ENCODE data around the gene HMGA1. TPM values are rescaled to one million over a fixed set of nuclear protein-coding genes. Genes with fewer than 3 reads are reported as not detected.

The HMGA1 gene
- total RNA-seq, 4 donors from 2014 or later: 118 to 309 (median 193) TPM

GRCh38 chr6:34223956-34224940 lies 12.4 kb upstream of the HMGA1 start:
- Histone ChIP-seq H3K27me3 (no peaks in the 10 kb centered on the region), H3K9me3 (no peaks in the 10 kb centered on the region), H3K4me1 (peaks cover 25 to 60% (median 39%) of the 10 kb centered on the region in 3 donors), H3K4me3 (peak overlapping the region; percentile 45 to 91 (median 62)), H3K27ac (peak overlapping the region; percentile 93 to 99 (median 97)), H3K36me3 (no peaks in the 10 kb centered on the region)
- intact Hi-C loops (cut with DNase I): no loop called here
- WGBS, 2 donors: 11 to 13% methylated on average over 6 of the region's 55 CpGs
- TF ChIP-seq POLR2A (IDR thresholded peaks at IDR 0.05): peak in 3 of 4 donors; percentile 51 to 77 (median 61)
- TF ChIP-seq CTCF (IDR thresholded peaks at IDR 0.05): no peak
- DNase-seq: peak; percentile 74

- Histone ChIP-seq H3K27me3 (no peaks in the 10 kb centered on the region), H3K27ac (peak overlapping the region in 3 of 4 donors; percentile 77 to 99 (median 95)), H3K4me3 (no peak overlapping the region), H3K9me3 (no peaks in the 10 kb centered on the region), H3K36me3 (no peaks in the 10 kb centered on the region), H3K4me1 (peaks cover 25 to 74% (median 46%) of the 10 kb centered on the region in 3 donors)
- DNase-seq: no peak
- no peak for TF ChIP-seq POLR2A (IDR thresholded peaks at IDR 0.05)
- no peak for TF ChIP-seq CTCF (IDR thresholded peaks at IDR 0.05)
- 94 to 95% methylated on average over 5 of the region's 5 CpGs for WGBS, 2 donors
- intact Hi-C loops (cut with DNase I): no loop called here
These were observed 11.1 kb upstream of the HMGA1 start for GRCh38 chr6:34225551-34225950.

- no peak overlapping the region for H3K4me3 ChIP-seq
- intact Hi-C loops (cut with DNase I): no loop called here
- peak overlapping the region in 3 of 4 donors; percentile 77 to 99 (median 95) for H3K27ac ChIP-seq
- DNase-seq: no peak
- TF ChIP-seq POLR2A (IDR thresholded peaks at IDR 0.05) (no peak), CTCF (IDR thresholded peaks at IDR 0.05) (no peak)
- 40 to 59% methylated on average over 2 of the region's 7 CpGs for WGBS, 2 donors
- no peaks in the 10 kb centered on the region for H3K9me3 ChIP-seq
- no peaks in the 10 kb centered on the region for H3K36me3 ChIP-seq
- H3K27me3 ChIP-seq: no peaks in the 10 kb centered on the region
- peaks cover 25 to 79% (median 47%) of the 10 kb centered on the region in 3 donors for H3K4me1 ChIP-seq
These were observed 10.6 kb upstream of the HMGA1 start for GRCh38 chr6:34226066-34226465.

GRCh38 chr6:34226731-34227586 lies 9.7 kb upstream of the HMGA1 start:
- H3K27me3 ChIP-seq: no peaks in the 10 kb centered on the region
- intact Hi-C loops (cut with DNase I): no loop called here
- H3K27ac ChIP-seq: peak overlapping the region; percentile 70 to 99 (median 86)
- 38 to 73% methylated on average over 8 to 15 of the region's 15 CpGs for WGBS, 2 donors
- no peak overlapping the region for H3K4me3 ChIP-seq
- peaks cover 25 to 81% (median 47%) of the 10 kb centered on the region in 3 donors for H3K4me1 ChIP-seq
- TF ChIP-seq CTCF (IDR thresholded peaks at IDR 0.05) (no peak), POLR2A (IDR thresholded peaks at IDR 0.05) (no peak)
- H3K9me3 ChIP-seq: no peaks in the 10 kb centered on the region
- no peaks in the 10 kb centered on the region for H3K36me3 ChIP-seq
- no peak for DNase-seq
